ENCODE data around the gene GHDC. TPM values are rescaled to one million over a fixed set of nuclear protein-coding genes. Genes with fewer than 3 reads are reported as not detected.

The GHDC gene
- polyA plus RNA-seq, 1 donor (not counting 4 experiments of a cell fraction or from before 2014, with no cell fraction given), result 2.7 TPM

GRCh38 chr17:42197564-42198156 is 3.4 kb upstream of the GHDC start:
- dilution Hi-C loops (cut with MboI; ENCODE audit: extremely low pct_ligation_motif_present, low sequenced_read_pairs), result no loop called here

DNA sequence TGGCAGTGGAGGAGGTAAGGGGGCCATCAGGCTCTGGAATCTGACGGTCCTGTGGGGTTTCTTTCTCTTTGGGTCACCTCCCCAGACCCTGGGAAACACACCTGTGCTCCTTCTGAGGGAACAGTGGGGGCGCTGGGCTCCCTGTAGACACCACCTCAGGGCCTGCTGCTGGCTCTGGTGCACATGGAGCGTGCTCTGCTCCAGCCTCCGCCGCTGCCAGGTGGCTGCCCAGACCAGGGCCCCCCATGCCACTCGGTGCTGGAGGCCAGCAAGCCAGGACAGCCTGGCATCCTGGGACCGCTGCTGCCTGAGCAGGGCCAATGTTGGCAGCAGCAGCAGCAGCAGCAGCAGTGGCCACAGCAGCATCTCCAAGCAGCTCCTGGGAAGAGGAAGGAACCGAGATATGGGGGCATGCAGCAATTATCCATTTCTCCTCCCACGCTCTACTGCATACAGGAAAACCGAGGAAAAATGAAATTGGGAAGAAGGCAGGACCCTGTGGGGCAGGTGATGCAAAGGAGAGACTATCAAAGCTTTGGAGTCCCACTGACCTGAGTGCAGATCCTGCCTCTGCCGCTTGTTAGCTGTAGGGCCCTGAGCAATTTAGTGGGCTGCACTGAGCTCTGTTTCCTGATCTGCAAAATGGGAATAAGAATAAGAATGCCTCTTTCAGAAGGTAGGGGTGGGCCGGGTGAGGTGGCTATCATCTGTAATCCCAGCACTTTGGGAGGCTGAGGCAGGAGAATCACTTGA is 902 bp downstream of the GHDC start:
- H4K20me1 ChIP-seq (ENCODE audit: control insufficient read depth, extremely low read depth, insufficient read depth, low read length), result no peaks in the 10 kb centered on the region
- no peaks in the 10 kb centered on the region for H3K9me3 ChIP-seq (ENCODE audit: control insufficient read depth, low read depth, low read length)
- no peak overlapping the region for H3K9ac ChIP-seq (ENCODE audit: control insufficient read depth, extremely low read depth, insufficient read depth, low read length)
- TF ChIP-seq EZH2 (IDR thresholded peaks at IDR 0.05; ENCODE audit: low read length) (no peak), CTCF (optimal IDR thresholded peaks at IDR 0.05 in 1 of 3, IDR thresholded peaks at IDR 0.05 in 1 of 3, conservative IDR thresholded peaks at IDR 0.05 in 1 of 3; ENCODE audit: extremely low read depth in 1 of 3, insufficient read depth in 2 of 3, low read length in 3 of 3) (no peak)
- FAIRE-seq (no peak), DNase-seq (ENCODE audit: low read depth, low spot score) (no peak)
- no peaks in the 10 kb centered on the region for H3K27me3 ChIP-seq (ENCODE audit: control insufficient read depth, extremely low read depth, insufficient read depth, low read length)
- peak overlapping the region; percentile 43 to 77 (median 50) for H3K4me3 ChIP-seq (ENCODE audit: control insufficient read depth in 2 of 3, extremely low read depth in 1 of 3, insufficient read depth in 2 of 3, low read depth in 1 of 3, low read length in 3 of 3)
- no peak overlapping the region for H3K27ac ChIP-seq (ENCODE audit: control insufficient read depth, insufficient read depth, low read length)
- H3K9me1 ChIP-seq (ENCODE audit: control insufficient read depth, extremely low read depth, insufficient read depth, low read length), result no peaks in the 10 kb centered on the region
- no peaks in the 10 kb centered on the region for H3K36me3 ChIP-seq (ENCODE audit: control insufficient read depth in 2 of 2, extremely low read depth in 1 of 2, insufficient read depth in 2 of 2, low read length in 2 of 2)
- H3K79me2 ChIP-seq (ENCODE audit: control insufficient read depth, insufficient read depth, low read length), result no peaks in the 10 kb centered on the region
- H3K4me1 ChIP-seq (ENCODE audit: control insufficient read depth, extremely low read depth, insufficient read depth, low read length), result no peaks in the 10 kb centered on the region
- H2AFZ ChIP-seq (ENCODE audit: control insufficient read depth, low read length), result no peak overlapping the region
- dilution Hi-C loops (cut with MboI; ENCODE audit: extremely low pct_ligation_motif_present, low sequenced_read_pairs), result no loop called here
- peak overlapping the region; percentile 70 for H3K4me2 ChIP-seq (ENCODE audit: control insufficient read depth, extremely low read depth, insufficient read depth, low read depth, low read length)

More at GRCh38 chr17:42197564-42198156, 3.4 kb upstream of the GHDC start:
- no peak overlapping the region for H3K4me2 ChIP-seq (ENCODE audit: control insufficient read depth, extremely low read depth, insufficient read depth, low read depth, low read length)
- H3K27ac ChIP-seq (ENCODE audit: control insufficient read depth, insufficient read depth, low read length), result no peak overlapping the region
- H2AFZ ChIP-seq (ENCODE audit: control insufficient read depth, low read length), result no peak overlapping the region
- H3K36me3 ChIP-seq (ENCODE audit: control insufficient read depth in 2 of 2, extremely low read depth in 1 of 2, insufficient read depth in 2 of 2, low read length in 2 of 2), result peaks cover 0 to 1% of the 10 kb centered on the region in 2 experiments
- H3K4me3 ChIP-seq (ENCODE audit: control insufficient read depth in 2 of 3, extremely low read depth in 1 of 3, insufficient read depth in 2 of 3, low read depth in 1 of 3, low read length in 3 of 3), result no peak overlapping the region
- H4K20me1 ChIP-seq (ENCODE audit: control insufficient read depth, extremely low read depth, insufficient read depth, low read length), result no peaks in the 10 kb centered on the region
- H3K79me2 ChIP-seq (ENCODE audit: control insufficient read depth, insufficient read depth, low read length), result no peaks in the 10 kb centered on the region
- H3K9ac ChIP-seq (ENCODE audit: control insufficient read depth, extremely low read depth, insufficient read depth, low read length), result no peak overlapping the region
- FAIRE-seq (no peak), DNase-seq (ENCODE audit: low read depth, low spot score) (no peak)
- H3K4me1 ChIP-seq (ENCODE audit: control insufficient read depth, extremely low read depth, insufficient read depth, low read length), result no peaks in the 10 kb centered on the region
- H3K9me3 ChIP-seq (ENCODE audit: control insufficient read depth, low read depth, low read length), result no peaks in the 10 kb centered on the region
- TF ChIP-seq CTCF (optimal IDR thresholded peaks at IDR 0.05 in 1 of 3, IDR thresholded peaks at IDR 0.05 in 1 of 3, conservative IDR thresholded peaks at IDR 0.05 in 1 of 3; ENCODE audit: extremely low read depth in 1 of 3, insufficient read depth in 2 of 3, low read length in 3 of 3), result no peak
- no peak for TF ChIP-seq EZH2 (IDR thresholded peaks at IDR 0.05; ENCODE audit: low read length)
- H3K9me1 ChIP-seq (ENCODE audit: control insufficient read depth, extremely low read depth, insufficient read depth, low read length), result no peaks in the 10 kb centered on the region
- no peaks in the 10 kb centered on the region for H3K27me3 ChIP-seq (ENCODE audit: control insufficient read depth, extremely low read depth, insufficient read depth, low read length)
